Loucy (cell line): ENCODE measurements around the gene TSPAN33.

Experiments used
- EZH2phosphoT487 ChIP-seq: fragments of 200-600 bp; IDR thresholded peaks from 2 replicates; pipeline ENCODE4 v1.6.1; 2018; ENCODE audit warnings: antibody characterized with exemption, mild to moderate bottlenecking, moderate library complexity, borderline replicate concordance
- TF ChIP-seq, protein P1 (sequence below): fragments of 200-600 bp; sonication (generic); conservative IDR thresholded peaks from 2 replicates; pipeline ENCODE4 v1.5.1; 2014; ENCODE audit warnings: mild to moderate bottlenecking, antibody characterized with exemption, low read length

DNA sequence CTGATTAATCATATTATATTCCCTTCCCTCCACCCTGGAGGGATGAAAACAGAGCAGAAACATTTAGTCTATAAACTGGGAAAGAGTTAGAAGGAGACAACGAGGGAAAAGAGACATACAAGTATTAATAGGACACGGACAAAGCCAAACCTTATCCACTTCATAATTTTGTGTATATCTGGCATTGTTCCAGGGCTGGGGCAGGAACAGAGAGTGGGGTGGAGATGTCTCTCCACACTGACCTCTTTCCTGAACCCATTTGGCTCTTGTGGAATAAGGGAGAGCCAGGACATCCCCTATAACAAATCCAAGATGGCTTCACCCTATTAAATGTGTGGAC lies 43.7 kb upstream of the TSPAN33 start:
- TF ChIP-seq, protein P1, sequence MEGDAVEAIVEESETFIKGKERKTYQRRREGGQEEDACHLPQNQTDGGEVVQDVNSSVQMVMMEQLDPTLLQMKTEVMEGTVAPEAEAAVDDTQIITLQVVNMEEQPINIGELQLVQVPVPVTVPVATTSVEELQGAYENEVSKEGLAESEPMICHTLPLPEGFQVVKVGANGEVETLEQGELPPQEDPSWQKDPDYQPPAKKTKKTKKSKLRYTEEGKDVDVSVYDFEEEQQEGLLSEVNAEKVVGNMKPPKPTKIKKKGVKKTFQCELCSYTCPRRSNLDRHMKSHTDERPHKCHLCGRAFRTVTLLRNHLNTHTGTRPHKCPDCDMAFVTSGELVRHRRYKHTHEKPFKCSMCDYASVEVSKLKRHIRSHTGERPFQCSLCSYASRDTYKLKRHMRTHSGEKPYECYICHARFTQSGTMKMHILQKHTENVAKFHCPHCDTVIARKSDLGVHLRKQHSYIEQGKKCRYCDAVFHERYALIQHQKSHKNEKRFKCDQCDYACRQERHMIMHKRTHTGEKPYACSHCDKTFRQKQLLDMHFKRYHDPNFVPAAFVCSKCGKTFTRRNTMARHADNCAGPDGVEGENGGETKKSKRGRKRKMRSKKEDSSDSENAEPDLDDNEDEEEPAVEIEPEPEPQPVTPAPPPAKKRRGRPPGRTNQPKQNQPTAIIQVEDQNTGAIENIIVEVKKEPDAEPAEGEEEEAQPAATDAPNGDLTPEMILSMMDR: no peak
- no peak for TF ChIP-seq EZH2phosphoT487
